ENCODE data around the gene CDK2. TPM values are rescaled to one million over a fixed set of nuclear protein-coding genes. Genes with fewer than 3 reads are reported as not detected.

CDK2 gene
- total and polyA plus RNA-seq, 4 donors: 5.1 to 22.6 (median 8.0) TPM

DNA sequence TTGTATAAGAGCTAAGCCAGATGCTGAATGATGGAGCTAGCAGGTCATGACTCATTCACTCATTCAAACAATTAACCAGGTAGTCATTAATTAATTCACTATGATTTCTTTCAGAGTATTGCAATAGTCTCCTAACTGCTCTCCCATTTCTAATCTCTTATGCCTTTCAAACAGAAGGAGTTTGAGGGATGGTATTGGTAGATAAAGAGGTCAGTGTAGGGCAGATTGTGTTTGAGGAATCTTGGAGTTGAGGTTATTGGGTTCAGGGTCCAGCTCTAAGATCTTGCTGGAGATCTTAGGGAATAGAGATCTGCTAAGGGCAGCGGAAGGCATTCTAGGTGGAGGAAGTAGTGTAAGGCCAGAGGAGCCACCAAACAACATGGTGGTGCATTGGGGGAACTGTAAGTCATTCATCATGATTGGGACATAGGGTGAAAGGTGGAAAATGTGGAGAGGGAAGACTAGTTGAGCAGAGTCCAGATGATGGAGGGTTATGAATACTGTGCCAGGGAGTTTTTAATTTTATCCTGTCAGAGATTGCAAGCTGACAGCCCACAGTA, 24.0 kb upstream of the CDK2 start:
- H3K36me3 ChIP-seq (ENCODE audit: control insufficient read depth in 4 of 4, insufficient read depth in 3 of 4, low read depth in 1 of 4, low read length in 3 of 4): no peaks in the 10 kb centered on the region
- H3K9ac ChIP-seq (ENCODE audit: low read depth in 1 of 2, low read length in 2 of 2): no peak overlapping the region
- no peaks in the 10 kb centered on the region for H3K9me3 ChIP-seq (ENCODE audit: control insufficient read depth in 4 of 4, low read length in 3 of 4)
- H3K27ac ChIP-seq (ENCODE audit: low read depth in 1 of 2, low read length in 2 of 2): no peak overlapping the region
- no peak for DNase-seq (ENCODE audit: low spot score)
- no peaks in the 10 kb centered on the region for H3K27me3 ChIP-seq (ENCODE audit: control insufficient read depth in 4 of 4, insufficient read depth in 4 of 4, low read length in 3 of 4)
- WGBS: 95% methylated on average over 1 of the region's 1 CpG
- H3K4me1 ChIP-seq (ENCODE audit: control insufficient read depth in 4 of 4, insufficient read depth in 4 of 4, low read length in 3 of 4): peaks cover 0 to 7% (median 5%) of the 10 kb centered on the region in 4 donors
- no peak for TF ChIP-seq JUND (IDR thresholded peaks at IDR 0.05)
- TF ChIP-seq RAD21 (IDR thresholded peaks at IDR 0.05): no peak
- no peak for TF ChIP-seq RXRA (IDR thresholded peaks at IDR 0.05)
- no peak for TF ChIP-seq FOXA1 (IDR thresholded peaks at IDR 0.05)
- TF ChIP-seq, protein P1, sequence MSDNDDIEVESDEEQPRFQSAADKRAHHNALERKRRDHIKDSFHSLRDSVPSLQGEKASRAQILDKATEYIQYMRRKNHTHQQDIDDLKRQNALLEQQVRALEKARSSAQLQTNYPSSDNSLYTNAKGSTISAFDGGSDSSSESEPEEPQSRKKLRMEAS (IDR thresholded peaks at IDR 0.05): no peak
- no peak for TF ChIP-seq FOXA2 (IDR thresholded peaks at IDR 0.05)
- TF ChIP-seq GABPA (IDR thresholded peaks at IDR 0.05 in 1 of 2, conservative IDR thresholded peaks at IDR 0.05 in 1 of 2): no peak
- no peak for TF ChIP-seq ATF3 (IDR thresholded peaks at IDR 0.05)
- TF ChIP-seq, protein P2, sequence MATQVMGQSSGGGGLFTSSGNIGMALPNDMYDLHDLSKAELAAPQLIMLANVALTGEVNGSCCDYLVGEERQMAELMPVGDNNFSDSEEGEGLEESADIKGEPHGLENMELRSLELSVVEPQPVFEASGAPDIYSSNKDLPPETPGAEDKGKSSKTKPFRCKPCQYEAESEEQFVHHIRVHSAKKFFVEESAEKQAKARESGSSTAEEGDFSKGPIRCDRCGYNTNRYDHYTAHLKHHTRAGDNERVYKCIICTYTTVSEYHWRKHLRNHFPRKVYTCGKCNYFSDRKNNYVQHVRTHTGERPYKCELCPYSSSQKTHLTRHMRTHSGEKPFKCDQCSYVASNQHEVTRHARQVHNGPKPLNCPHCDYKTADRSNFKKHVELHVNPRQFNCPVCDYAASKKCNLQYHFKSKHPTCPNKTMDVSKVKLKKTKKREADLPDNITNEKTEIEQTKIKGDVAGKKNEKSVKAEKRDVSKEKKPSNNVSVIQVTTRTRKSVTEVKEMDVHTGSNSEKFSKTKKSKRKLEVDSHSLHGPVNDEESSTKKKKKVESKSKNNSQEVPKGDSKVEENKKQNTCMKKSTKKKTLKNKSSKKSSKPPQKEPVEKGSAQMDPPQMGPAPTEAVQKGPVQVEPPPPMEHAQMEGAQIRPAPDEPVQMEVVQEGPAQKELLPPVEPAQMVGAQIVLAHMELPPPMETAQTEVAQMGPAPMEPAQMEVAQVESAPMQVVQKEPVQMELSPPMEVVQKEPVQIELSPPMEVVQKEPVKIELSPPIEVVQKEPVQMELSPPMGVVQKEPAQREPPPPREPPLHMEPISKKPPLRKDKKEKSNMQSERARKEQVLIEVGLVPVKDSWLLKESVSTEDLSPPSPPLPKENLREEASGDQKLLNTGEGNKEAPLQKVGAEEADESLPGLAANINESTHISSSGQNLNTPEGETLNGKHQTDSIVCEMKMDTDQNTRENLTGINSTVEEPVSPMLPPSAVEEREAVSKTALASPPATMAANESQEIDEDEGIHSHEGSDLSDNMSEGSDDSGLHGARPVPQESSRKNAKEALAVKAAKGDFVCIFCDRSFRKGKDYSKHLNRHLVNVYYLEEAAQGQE (IDR thresholded peaks at IDR 0.05): no peak
- no peak for TF ChIP-seq NR2F2 (IDR thresholded peaks at IDR 0.05)
- no peak for TF ChIP-seq EGR1 (IDR thresholded peaks at IDR 0.05; ENCODE audit: low read depth in 2 of 2)
- TF ChIP-seq, protein P3, sequence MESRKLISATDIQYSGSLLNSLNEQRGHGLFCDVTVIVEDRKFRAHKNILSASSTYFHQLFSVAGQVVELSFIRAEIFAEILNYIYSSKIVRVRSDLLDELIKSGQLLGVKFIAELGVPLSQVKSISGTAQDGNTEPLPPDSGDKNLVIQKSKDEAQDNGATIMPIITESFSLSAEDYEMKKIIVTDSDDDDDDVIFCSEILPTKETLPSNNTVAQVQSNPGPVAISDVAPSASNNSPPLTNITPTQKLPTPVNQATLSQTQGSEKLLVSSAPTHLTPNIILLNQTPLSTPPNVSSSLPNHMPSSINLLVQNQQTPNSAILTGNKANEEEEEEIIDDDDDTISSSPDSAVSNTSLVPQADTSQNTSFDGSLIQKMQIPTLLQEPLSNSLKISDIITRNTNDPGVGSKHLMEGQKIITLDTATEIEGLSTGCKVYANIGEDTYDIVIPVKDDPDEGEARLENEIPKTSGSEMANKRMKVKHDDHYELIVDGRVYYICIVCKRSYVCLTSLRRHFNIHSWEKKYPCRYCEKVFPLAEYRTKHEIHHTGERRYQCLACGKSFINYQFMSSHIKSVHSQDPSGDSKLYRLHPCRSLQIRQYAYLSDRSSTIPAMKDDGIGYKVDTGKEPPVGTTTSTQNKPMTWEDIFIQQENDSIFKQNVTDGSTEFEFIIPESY (IDR thresholded peaks at IDR 0.05): no peak
- no peak for TF ChIP-seq SP1 (IDR thresholded peaks at IDR 0.05)
- no peak for TF ChIP-seq YY1 (IDR thresholded peaks at IDR 0.05)
- TF ChIP-seq HNF4A (conservative IDR thresholded peaks at IDR 0.05): no peak
- no peak overlapping the region for H3K4me3 ChIP-seq (ENCODE audit: low read depth in 1 of 3, low read length in 3 of 3)

- no peaks in the 10 kb centered on the region for H3K36me3 ChIP-seq (ENCODE audit: control insufficient read depth in 4 of 4, insufficient read depth in 3 of 4, low read depth in 1 of 4, low read length in 3 of 4)
- H3K27ac ChIP-seq (ENCODE audit: low read depth in 1 of 2, low read length in 2 of 2): no peak overlapping the region
- no peaks in the 10 kb centered on the region for H3K27me3 ChIP-seq (ENCODE audit: control insufficient read depth in 4 of 4, insufficient read depth in 4 of 4, low read length in 3 of 4)
- no peak overlapping the region for H3K4me3 ChIP-seq (ENCODE audit: low read depth in 1 of 3, low read length in 3 of 3)
- no peak for DNase-seq (ENCODE audit: low spot score)
- no peaks in the 10 kb centered on the region for H3K9me3 ChIP-seq (ENCODE audit: control insufficient read depth in 4 of 4, low read length in 3 of 4)
- H3K4me1 ChIP-seq (ENCODE audit: control insufficient read depth in 4 of 4, insufficient read depth in 4 of 4, low read length in 3 of 4): no peaks in the 10 kb centered on the region
- WGBS: 80% methylated on average over 6 of the region's 6 CpGs
- no peak overlapping the region for H3K9ac ChIP-seq (ENCODE audit: low read depth in 1 of 2, low read length in 2 of 2)
- TF ChIP-seq, protein P1 (IDR thresholded peaks at IDR 0.05): no peak
- TF ChIP-seq, protein P2 (IDR thresholded peaks at IDR 0.05): no peak
- TF ChIP-seq HNF4A (conservative IDR thresholded peaks at IDR 0.05): no peak
- no peak for TF ChIP-seq TAF1 (conservative IDR thresholded peaks at IDR 0.05)
- no peak for TF ChIP-seq EGR1 (IDR thresholded peaks at IDR 0.05; ENCODE audit: low read depth in 2 of 2)
- no peak for TF ChIP-seq ATF3 (IDR thresholded peaks at IDR 0.05)
- TF ChIP-seq RAD21 (IDR thresholded peaks at IDR 0.05): no peak
- no peak for TF ChIP-seq FOXA1 (IDR thresholded peaks at IDR 0.05)
- TF ChIP-seq CTCF (IDR thresholded peaks at IDR 0.05; ENCODE audit: low read depth, low read length, missing input control): no peak
- no peak for TF ChIP-seq NR2F2 (IDR thresholded peaks at IDR 0.05)
- no peak for TF ChIP-seq SP1 (IDR thresholded peaks at IDR 0.05)
- TF ChIP-seq GABPA (IDR thresholded peaks at IDR 0.05 in 1 of 2, conservative IDR thresholded peaks at IDR 0.05 in 1 of 2): no peak
- TF ChIP-seq HNF4G (IDR thresholded peaks at IDR 0.05): no peak
Observed at GRCh38 chr12:55946553-55946952, 20.1 kb upstream of the CDK2 start.
